Mammary epithelial cell (primary cell): ENCODE measurements around the gene NXPH4.

ENCODE experiments used
- CTCF ChIP-seq, 2 donors: IDR thresholded peaks in 1 of 2; conservative IDR thresholded peaks in 1 of 2; 2 replicates each; pipeline ENCODE4 v1.5.1; 2011 to 2012; ENCODE audit warnings: inconsistent platforms in 2 of 2, low read length in 2 of 2, mild to moderate bottlenecking in 2 of 2, control low read depth in 1 of 2, low read depth in 1 of 2; ENCODE audit not compliant: insufficient read depth in 1 of 2; ENCODE audit errors: extremely low read depth in 1 of 2
- EZH2 ChIP-seq: IDR thresholded peaks from 2 replicates; pipeline ENCODE4 v1.6.1; 2012; ENCODE audit warnings: low read length, inconsistent platforms, borderline replicate concordance

- TF ChIP-seq EZH2 (no peak), CTCF (conservative IDR thresholded peaks at IDR 0.05 in 1 of 2, IDR thresholded peaks at IDR 0.05 in 1 of 2; ENCODE audit: extremely low read depth in 1 of 2, insufficient read depth in 1 of 2, low read depth in 1 of 2, low read length in 2 of 2) (no peak)
Measured at GRCh38 chr12:57250541-57250940, 33.9 kb downstream of the NXPH4 start.
